ENCODE results near the gene C19orf12. TPM values are rescaled to one million over a fixed set of nuclear protein-coding genes. Genes with fewer than 3 reads are reported as not detected.

C19orf12 gene
- polyA plus RNA-seq, 3 donors from 2014 or later, result 32.4 to 68.3 (median 60.3) TPM

DNA sequence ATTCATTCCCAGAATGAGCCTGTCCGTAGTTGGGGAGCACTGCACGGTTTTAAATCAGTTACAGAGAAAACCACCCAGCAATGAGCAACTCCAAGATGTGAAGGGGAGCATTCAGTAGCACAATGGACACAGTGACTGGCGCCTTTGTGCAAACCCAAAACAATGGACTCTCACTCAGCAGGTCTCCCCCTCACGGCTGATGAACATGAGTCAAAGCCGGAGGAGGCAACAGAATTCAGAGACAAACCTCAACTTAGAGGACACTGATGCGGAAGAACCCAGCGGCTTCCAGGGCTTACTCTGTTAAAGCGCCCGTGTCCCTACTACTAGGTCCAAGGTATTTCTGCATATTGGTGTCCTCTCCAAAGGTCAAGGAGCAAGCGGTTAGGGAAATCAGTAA, 32.1 kb downstream of the C19orf12 start:
- no peaks in the 10 kb centered on the region for H3K9me3 Mint-ChIP-seq
- H3K36me3 Mint-ChIP-seq, result peaks cover 0 to 7% (median 4%) of the 10 kb centered on the region in 3 donors
- H3K27ac Mint-ChIP-seq, result peak overlapping the region; percentile 75 to 100 (median 88)
- H3K4me3 Mint-ChIP-seq, result peak overlapping the region in 3 of 5 donors; percentile 17 to 54 (median 40)
- peaks cover 81 to 85% of the 10 kb centered on the region in 2 donors for H3K4me1 Mint-ChIP-seq
- DNase-seq, result no peak
- peaks cover 12 to 17% (median 16%) of the 10 kb centered on the region in 3 donors for H3K27me3 Mint-ChIP-seq (ENCODE audit: low read depth in 3 of 3)

DNA sequence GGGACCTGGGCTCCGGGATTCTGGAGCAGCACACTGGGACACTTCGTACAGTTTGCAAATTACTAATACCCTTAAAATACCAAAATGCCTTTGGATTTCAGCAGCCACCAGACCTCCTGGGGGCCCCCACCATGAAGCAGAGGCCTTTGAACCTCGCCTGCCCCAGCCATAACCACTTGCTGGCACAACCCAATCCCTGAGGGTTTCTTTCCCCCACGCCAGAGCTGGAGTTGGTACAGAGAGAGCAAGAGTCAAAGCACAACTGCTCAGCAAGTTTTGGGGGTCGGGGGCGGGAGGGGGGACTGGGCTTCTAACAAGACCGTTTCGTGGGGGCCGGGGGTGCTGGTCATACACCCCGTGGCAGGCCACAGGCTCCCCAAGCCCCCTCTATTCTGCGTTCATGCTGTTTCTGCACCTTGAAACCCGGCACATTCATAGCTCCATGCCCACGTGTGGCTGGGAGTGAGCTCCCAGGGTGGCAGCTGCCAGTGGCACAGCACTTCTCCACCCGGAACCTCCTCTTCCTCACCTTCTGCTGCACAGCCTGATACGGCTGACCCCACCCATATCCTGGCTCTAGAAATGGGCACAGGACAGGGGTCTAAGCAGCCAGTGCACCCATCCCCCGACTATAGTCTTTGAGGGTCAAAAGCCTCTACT, 32.7 kb downstream of the C19orf12 start:
- DNase-seq, result no peak
- peaks cover 0 to 11% (median 4%) of the 10 kb centered on the region in 3 donors for H3K36me3 Mint-ChIP-seq
- peaks cover 12 to 18% (median 18%) of the 10 kb centered on the region in 3 donors for H3K27me3 Mint-ChIP-seq (ENCODE audit: low read depth in 3 of 3)
- no peaks in the 10 kb centered on the region for H3K9me3 Mint-ChIP-seq
- H3K4me3 Mint-ChIP-seq, result peak overlapping the region in 4 of 5 donors; percentile 27 to 82 (median 78)
- H3K27ac Mint-ChIP-seq, result peak overlapping the region; percentile 96 to 100 (median 98)
- H3K4me1 Mint-ChIP-seq, result peaks cover 81 to 84% of the 10 kb centered on the region in 2 donors

DNA sequence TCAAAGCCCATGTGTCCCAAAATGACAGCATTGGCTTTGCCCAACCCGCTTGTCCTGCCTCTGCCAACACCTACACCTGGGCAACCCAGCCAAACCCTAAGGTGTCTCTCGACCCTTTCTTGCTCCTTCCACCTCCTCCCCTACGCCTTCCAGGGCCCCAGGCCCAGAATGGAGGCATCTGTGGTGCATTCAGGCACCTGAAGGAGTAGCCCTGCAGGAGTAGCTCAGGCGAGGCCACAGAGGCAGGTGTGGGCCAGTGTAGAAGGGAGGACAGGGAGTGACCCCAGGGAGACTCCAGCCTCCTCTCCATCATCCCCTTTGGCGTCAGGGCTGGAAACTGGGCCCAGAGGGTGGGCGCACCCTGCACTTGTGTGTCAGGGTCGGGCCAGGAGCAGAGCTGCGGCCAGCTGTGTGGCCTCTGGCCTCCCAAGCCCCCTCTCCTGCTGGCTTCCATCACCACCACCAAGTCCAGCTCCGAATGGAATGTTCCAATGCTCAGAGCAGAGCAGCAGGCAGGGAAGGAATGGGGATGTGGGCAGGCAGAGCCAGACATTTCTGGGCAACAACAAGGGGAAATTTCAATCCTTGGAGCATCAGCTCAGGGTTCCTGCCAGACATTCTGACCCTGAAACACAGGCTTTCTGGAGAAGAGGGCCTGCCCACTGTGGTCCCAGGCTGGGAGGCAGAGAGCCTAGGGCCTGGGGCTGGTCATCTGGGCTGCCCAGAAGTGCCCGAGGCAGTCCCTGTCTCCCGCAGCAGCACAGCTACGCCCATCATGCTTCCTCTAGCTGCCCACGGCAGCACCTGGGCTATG, 33.4 kb downstream of the C19orf12 start:
- H3K4me1 Mint-ChIP-seq, result peaks cover 83 to 88% of the 10 kb centered on the region in 2 donors

DNA sequence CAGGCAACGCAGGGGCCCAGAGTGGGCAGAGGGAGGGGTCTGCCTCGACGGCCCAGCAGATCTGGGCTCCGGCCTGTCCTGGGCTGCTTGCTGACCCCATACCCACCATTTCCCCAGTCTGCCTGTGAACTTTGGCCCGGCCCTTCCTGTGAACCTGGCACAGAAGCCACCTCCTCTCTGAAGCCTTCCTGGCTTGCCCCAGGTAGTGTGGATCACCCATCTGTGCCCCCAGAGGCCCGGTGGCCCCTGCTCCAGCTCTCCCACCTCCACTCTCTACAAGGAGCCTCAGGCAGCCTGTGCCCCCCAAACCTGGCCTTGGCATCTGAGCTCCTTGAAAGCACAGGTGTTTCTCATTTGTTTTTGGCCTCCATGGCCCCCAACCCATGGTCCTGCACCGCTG, 34.1 kb downstream of the C19orf12 start:
- H3K4me3 Mint-ChIP-seq, result peak overlapping the region; percentile 71 to 82 (median 78)
- peaks cover 3 to 25% (median 3%) of the 10 kb centered on the region in 3 donors for H3K36me3 Mint-ChIP-seq
- DNase-seq, result no peak
- H3K9me3 Mint-ChIP-seq, result peaks cover 0 to 2% (median 0%) of the 10 kb centered on the region in 6 donors
- H3K27me3 Mint-ChIP-seq (ENCODE audit: low read depth in 3 of 3), result peaks cover 16 to 26% (median 26%) of the 10 kb centered on the region in 3 donors
- H3K4me1 Mint-ChIP-seq, result peaks cover 85 to 90% of the 10 kb centered on the region in 2 donors
- H3K27ac Mint-ChIP-seq, result peak overlapping the region; percentile 96 to 100 (median 98)

More for the DNA sequence above, 33.4 kb downstream of the C19orf12 start:
- DNase-seq, result no peak
- peak overlapping the region; percentile 71 to 82 (median 78) for H3K4me3 Mint-ChIP-seq
- H3K36me3 Mint-ChIP-seq, result peaks cover 1 to 18% (median 5%) of the 10 kb centered on the region in 3 donors
- peaks cover 16 to 23% (median 19%) of the 10 kb centered on the region in 3 donors for H3K27me3 Mint-ChIP-seq (ENCODE audit: low read depth in 3 of 3)
- peak overlapping the region; percentile 96 to 100 (median 98) for H3K27ac Mint-ChIP-seq
- H3K9me3 Mint-ChIP-seq, result peaks cover 0 to 2% (median 0%) of the 10 kb centered on the region in 6 donors

DNA sequence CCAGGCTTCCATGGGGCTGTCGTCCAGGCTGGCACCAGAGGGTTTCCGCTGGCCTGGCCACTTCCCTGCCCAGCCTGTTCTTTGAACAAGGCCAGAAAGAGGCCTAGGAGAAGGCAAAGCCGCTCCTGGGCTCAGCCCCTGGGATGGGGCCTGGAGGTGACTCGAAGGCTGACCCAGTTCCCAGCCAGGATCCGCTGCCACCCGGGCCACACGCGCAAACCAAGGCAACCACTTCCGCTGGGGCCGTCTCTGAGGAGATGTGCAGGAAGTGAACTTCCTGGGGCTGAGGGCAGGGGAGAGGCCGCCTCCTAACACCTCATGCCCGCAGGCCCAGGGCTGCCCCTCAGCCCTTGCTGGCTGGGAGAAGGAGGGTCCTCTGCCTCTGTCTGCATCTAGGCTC, 34.6 kb downstream of the C19orf12 start:
- Mint-ChIP-seq H3K36me3 (peaks cover 3 to 28% (median 3%) of the 10 kb centered on the region in 3 donors), H3K4me1 (peaks cover 88 to 94% of the 10 kb centered on the region in 2 donors), H3K4me3 (peak overlapping the region; percentile 71 to 82 (median 78)), H3K27me3 (ENCODE audit: low read depth in 3 of 3) (peaks cover 18 to 30% (median 27%) of the 10 kb centered on the region in 3 donors), H3K9me3 (peaks cover 0 to 2% (median 0%) of the 10 kb centered on the region in 6 donors), H3K27ac (peak overlapping the region; percentile 96 to 100 (median 98))
- peak; percentile 95 to 98 (median 96) for DNase-seq

DNA sequence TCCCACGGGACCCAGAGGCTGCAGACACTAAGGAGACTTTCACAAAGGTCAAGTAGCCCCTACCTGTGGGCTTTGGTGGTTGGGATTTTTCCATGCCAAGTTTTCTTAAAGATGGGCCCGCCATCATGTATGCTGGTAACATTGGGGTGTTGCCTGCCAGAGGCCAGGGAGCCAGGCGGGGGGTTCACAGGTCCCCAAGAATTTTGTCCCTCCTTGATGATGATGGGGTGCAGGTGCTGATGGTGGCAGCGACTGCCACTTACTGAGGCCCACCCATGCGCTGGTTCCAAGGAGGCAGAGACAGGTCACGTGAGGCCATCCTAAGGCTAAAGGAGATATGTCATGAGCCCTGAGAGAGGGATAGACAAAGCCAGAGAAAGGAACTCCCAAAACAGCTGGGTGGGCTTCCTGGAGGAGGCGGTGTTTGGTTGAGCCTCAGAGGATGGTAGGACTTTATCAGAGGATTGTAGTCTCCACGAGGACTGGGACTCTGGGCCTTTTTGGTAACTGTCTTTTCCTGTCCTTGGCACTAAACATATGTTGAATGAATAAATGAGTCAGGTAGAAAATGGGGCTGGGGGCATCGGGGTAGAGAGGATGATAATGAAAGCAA, 35.4 kb downstream of the C19orf12 start:
- peak overlapping the region; percentile 96 to 100 (median 98) for H3K27ac Mint-ChIP-seq
- H3K9me3 Mint-ChIP-seq, result peaks cover 0 to 2% (median 0%) of the 10 kb centered on the region in 6 donors
- H3K36me3 Mint-ChIP-seq, result peaks cover 3 to 31% (median 3%) of the 10 kb centered on the region in 3 donors
- peaks cover 88 to 95% of the 10 kb centered on the region in 2 donors for H3K4me1 Mint-ChIP-seq
- peak overlapping the region; percentile 57 to 85 (median 74) for H3K4me3 Mint-ChIP-seq
- peaks cover 18 to 33% (median 30%) of the 10 kb centered on the region in 3 donors for H3K27me3 Mint-ChIP-seq (ENCODE audit: low read depth in 3 of 3)
- no peak for DNase-seq

DNA sequence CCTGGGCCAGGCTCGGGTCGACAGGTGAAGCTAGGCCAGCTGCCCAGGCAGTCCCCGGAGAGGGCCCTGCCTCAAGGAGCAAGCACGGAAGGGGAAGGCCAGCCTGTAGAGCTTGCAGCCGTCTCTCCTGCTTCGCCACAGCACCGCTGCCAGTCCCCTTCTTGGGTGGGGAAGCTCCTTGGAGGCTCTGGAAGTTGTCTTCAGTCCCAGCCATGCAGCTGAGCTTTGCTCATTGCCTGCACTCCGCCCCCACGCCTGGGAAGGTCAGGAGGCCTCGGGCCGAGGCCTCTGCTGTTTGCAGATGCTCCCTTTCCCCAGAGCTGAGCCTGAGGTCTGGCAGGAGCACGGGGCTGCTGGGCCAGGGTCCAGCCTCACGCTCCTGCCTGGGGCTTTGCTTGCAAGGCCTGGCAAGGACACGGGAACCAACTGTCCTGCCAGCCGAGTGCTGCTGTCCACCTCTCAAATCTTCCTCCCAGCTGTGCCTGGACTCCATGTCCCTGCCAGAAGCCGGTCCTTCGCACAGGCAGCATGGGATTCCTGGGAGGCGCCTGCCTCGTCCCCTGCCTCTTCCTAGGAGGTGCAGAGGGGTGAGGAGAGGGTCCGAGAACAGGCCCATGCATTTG, 36.5 kb downstream of the C19orf12 start:
- Mint-ChIP-seq H3K27ac (peak overlapping the region; percentile 91 to 100 (median 98)), H3K4me1 (peaks cover 88 to 93% of the 10 kb centered on the region in 2 donors), H3K27me3 (ENCODE audit: low read depth in 3 of 3) (peaks cover 23 to 38% (median 38%) of the 10 kb centered on the region in 3 donors), H3K4me3 (peak overlapping the region in 4 of 5 donors; percentile 46 to 62 (median 51)), H3K36me3 (peaks cover 3 to 36% (median 3%) of the 10 kb centered on the region in 3 donors), H3K9me3 (peaks cover 0 to 2% (median 0%) of the 10 kb centered on the region in 6 donors)
- DNase-seq, result no peak

DNA sequence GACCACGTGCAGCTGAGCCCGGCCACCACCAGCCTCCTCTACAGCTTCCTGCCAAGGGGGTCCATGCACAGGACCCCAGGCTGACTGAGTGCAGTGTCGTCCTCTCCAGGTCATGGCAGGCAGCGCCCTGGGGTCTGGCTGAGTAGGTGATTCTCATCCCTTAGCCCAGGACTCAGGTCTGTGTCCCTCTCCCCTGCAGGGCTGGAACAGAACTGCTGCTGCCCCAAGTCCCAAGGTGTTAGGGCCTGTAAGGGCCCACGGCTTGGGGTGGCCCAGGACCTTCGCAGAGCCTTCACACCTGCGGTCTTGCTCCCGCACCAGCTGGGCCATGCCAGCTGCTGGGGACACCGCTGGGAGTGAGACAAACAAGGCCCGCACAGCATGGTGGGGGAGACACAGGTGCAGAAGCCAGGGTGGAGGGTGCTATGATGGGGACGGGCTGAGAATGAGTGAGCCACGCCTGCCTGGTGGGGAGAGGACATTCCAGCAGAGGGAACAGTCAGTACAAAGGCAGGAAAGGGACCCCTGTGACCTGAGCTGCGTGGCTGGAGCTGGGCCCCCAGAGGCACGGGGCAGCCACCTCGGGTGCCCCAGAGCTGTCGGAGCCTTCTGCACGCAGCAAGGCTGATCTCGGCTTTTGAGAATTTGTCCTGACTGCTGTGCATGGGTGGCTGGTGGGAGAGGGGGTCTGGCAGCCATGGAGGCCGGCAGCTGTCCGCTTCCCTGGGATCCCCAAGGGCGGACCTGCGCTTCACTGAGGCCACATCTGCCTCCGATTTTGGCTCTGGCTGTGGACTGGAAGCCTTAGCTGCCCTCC, 37.9 kb downstream of the C19orf12 start:
- peaks cover 3 to 44% (median 14%) of the 10 kb centered on the region in 3 donors for H3K36me3 Mint-ChIP-seq
- H3K4me1 Mint-ChIP-seq, result peaks cover 88 to 93% of the 10 kb centered on the region in 2 donors
- peak overlapping the region; percentile 95 to 100 (median 98) for H3K27ac Mint-ChIP-seq
- peak in 1 of 3 donors; percentile 35 for DNase-seq
- H3K27me3 Mint-ChIP-seq (ENCODE audit: low read depth in 3 of 3), result peaks cover 33 to 52% (median 51%) of the 10 kb centered on the region in 3 donors
- H3K4me3 Mint-ChIP-seq, result peak overlapping the region; percentile 75 to 85 (median 78)
- H3K9me3 Mint-ChIP-seq, result peaks cover 0 to 2% (median 0%) of the 10 kb centered on the region in 6 donors

DNA sequence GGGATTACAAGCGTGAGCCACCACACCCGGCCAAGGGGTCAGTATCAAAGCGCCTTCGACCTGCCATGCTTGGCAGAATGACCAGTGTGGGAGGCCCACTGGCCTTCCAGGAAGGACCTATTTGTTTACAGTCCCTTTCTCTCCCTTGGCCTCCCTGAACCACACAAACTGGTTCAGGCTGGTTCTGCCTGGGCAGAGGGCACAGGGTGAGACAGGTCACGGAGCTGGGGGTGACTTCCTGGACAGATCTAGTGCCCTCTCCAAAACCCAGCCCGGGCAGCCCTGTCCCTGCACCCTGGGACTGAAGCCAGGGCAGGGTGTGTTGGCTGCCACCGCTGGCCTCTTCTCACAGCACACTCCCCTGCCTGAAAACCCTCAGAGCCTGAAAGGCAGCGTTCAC, 38.5 kb downstream of the C19orf12 start:
- H3K4me3 Mint-ChIP-seq, result peak overlapping the region; percentile 75 to 85 (median 78)
- peaks cover 88 to 93% of the 10 kb centered on the region in 2 donors for H3K4me1 Mint-ChIP-seq
- DNase-seq, result no peak

DNA sequence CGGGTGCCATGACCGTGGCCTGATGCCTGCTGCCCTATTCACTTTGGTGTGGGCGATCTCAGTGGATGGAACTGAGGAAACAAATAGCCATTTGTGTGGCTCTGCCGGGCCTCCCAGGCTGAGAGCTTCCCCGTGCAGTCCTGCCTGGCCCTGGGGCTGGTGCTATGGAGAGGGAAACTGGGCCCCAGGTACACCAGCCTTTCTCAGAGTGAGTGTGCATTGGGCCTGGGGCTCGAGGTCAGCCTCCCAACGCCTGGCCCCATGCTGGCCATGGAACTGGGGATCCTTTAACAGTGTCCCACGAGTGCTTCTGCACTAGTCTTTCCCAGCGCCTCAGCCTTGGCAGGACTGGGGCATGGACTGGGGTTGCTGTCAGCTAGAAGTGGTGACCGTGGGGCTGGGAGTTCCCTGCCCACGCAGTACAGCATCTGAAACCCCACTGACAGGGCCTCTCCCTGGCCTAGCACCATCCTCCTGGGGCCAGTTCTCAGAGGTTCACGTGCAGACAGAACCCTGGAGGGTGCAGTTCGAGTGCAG, 39.3 kb downstream of the C19orf12 start:
- Mint-ChIP-seq H3K36me3 (peaks cover 15 to 56% (median 27%) of the 10 kb centered on the region in 3 donors), H3K4me1 (peaks cover 88 to 93% of the 10 kb centered on the region in 2 donors), H3K4me3 (peak overlapping the region; percentile 75 to 85 (median 78)), H3K9me3 (peaks cover 0 to 2% (median 0%) of the 10 kb centered on the region in 6 donors), H3K27ac (peak overlapping the region; percentile 95 to 100 (median 98)), H3K27me3 (ENCODE audit: low read depth in 3 of 3) (peaks cover 31 to 61% (median 59%) of the 10 kb centered on the region in 3 donors)
- no peak for DNase-seq

More for the DNA sequence above, 38.5 kb downstream of the C19orf12 start:
- peaks cover 36 to 57% (median 56%) of the 10 kb centered on the region in 3 donors for H3K27me3 Mint-ChIP-seq (ENCODE audit: low read depth in 3 of 3)
- peak overlapping the region; percentile 95 to 100 (median 98) for H3K27ac Mint-ChIP-seq
- H3K9me3 Mint-ChIP-seq, result peaks cover 0 to 2% (median 0%) of the 10 kb centered on the region in 6 donors
- H3K36me3 Mint-ChIP-seq, result peaks cover 7 to 49% (median 18%) of the 10 kb centered on the region in 3 donors

DNA sequence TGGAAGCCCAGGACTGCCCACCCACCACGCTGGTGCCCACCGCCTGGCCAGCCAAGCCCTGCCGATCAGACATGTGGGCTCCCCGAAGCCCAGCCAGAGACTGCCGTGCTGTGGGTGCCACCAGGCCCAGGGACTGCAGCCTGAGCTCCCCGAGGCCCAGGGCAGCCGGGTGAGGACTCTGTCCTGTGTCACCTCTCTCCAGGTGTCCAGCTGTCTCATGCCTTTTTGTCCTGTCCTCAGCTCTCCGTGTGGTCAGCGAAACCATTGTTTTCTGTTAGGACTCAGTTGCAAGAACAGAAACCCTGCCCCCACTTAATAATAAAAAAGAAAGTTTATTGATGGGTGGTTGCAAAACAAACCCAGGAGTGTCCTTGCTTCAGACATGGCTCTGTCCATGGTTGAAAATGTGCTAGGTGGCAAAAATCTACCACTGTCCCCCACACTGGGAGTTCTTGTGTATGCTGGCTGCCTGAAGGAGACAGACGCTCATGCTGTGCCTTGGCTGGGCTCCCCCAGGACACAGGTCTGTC, 39.9 kb downstream of the C19orf12 start:
- H3K4me3 Mint-ChIP-seq, result peak overlapping the region; percentile 59 to 85 (median 77)
- H3K36me3 Mint-ChIP-seq, result peaks cover 17 to 58% (median 29%) of the 10 kb centered on the region in 3 donors
- H3K9me3 Mint-ChIP-seq, result peaks cover 0 to 2% (median 0%) of the 10 kb centered on the region in 6 donors
- H3K27ac Mint-ChIP-seq, result peak overlapping the region; percentile 95 to 100 (median 98)
- peaks cover 26 to 56% (median 54%) of the 10 kb centered on the region in 3 donors for H3K27me3 Mint-ChIP-seq (ENCODE audit: low read depth in 3 of 3)
- peaks cover 88 to 93% of the 10 kb centered on the region in 2 donors for H3K4me1 Mint-ChIP-seq
- no peak for DNase-seq

Data from immature natural killer cell (primary cell).